OCI-LY7 (cell line): ENCODE results near the gene PPP2R3B. TPM values are rescaled to one million over a fixed set of nuclear protein-coding genes. Genes with fewer than 3 reads are reported as not detected.

ENCODE experiments used
- BruUV-seq: library from RNA; stranded (reverse); fragments of 400-500 nt; replicated peaks from 2 replicates; lab custom pipeline; 2021; lab: Mats Ljungman, UMichigan
- CTCF ChIA-PET: fragments of 300-600 bp; sonication (Branson Sonifier 250); formaldehyde crosslinking; loops from one replicate; lab custom pipeline; 2022; ENCODE audit warnings: antibody characterized with exemption; ENCODE audit not compliant: unreplicated experiment; lab: Charles Lee
- POLR2A ChIA-PET: fragments of 300-600 bp; sonication (Branson Sonifier 250); formaldehyde crosslinking; loops from one replicate; lab custom pipeline; 2022; ENCODE audit warnings: antibody characterized with exemption; lab: Charles Lee
- DNase-seq: peaks from one replicate; pipeline ENCODE4 v3.0.0-alpha.2; 2015; ENCODE audit warnings: low spot score
- H2AFZ ChIP-seq: fragments of 200-600 bp; sonication (generic), shearing (Covaris generic); 2 replicates; pipeline ENCODE4 v1.6.1; 2014; ENCODE audit warnings: mild to moderate bottlenecking, antibody characterized with exemption, low read length, moderate library complexity
- H3K27ac ChIP-seq: fragments of 200-600 bp; sonication (generic); 2 replicates; pipeline ENCODE4 v1.5.1; 2014; ENCODE audit warnings: mixed run types, low read depth, mild to moderate bottlenecking, moderate library complexity, low read length, inconsistent platforms; ENCODE audit not compliant: poor library complexity, severe bottlenecking
- H3K36me3 ChIP-seq: fragments of 200-600 bp; sonication (generic); 2 replicates; pipeline ENCODE4 v1.6.1; 2014; ENCODE audit warnings: mild to moderate bottlenecking, antibody characterized with exemption, low read length, moderate library complexity, mixed read lengths; ENCODE audit not compliant: insufficient read depth
- H3K4me1 ChIP-seq: fragments of 200-600 bp; sonication (generic); 2 replicates; pipeline ENCODE4 v1.5.1; 2014; ENCODE audit warnings: mild to moderate bottlenecking, low read length; ENCODE audit not compliant: insufficient read depth, poor library complexity, severe bottlenecking
- H3K4me2 ChIP-seq: fragments of 200-600 bp; sonication (generic); 2 replicates; pipeline ENCODE4 v1.6.1; 2014; ENCODE audit warnings: mild to moderate bottlenecking, low read length
- H3K4me3 ChIP-seq: fragments of 200-600 bp; sonication (generic); 2 replicates; pipeline ENCODE4 v1.5.1; 2014; ENCODE audit warnings: mild to moderate bottlenecking, low read depth, low read length; ENCODE audit not compliant: poor library complexity, severe bottlenecking
- H3K79me2 ChIP-seq: fragments of 200-600 bp; sonication (generic); 2 replicates; pipeline ENCODE4 v1.6.1; 2016; ENCODE audit warnings: low read depth, mild to moderate bottlenecking, low read length, moderate library complexity, mixed read lengths; ENCODE audit not compliant: insufficient read depth
- H3K9me2 ChIP-seq: fragments of 200-600 bp; sonication (generic); 2 replicates; pipeline ENCODE4 v1.6.1; 2016; ENCODE audit warnings: mild to moderate bottlenecking, low read length, mixed read lengths; ENCODE audit not compliant: insufficient read depth
- H3K9me3 ChIP-seq: fragments of 200-600 bp; sonication (generic); 2 replicates; pipeline ENCODE4 v1.6.1; 2014; ENCODE audit warnings: mild to moderate bottlenecking, mixed run types, low read length, mixed read lengths
- H4K20me1 ChIP-seq: fragments of 200-600 bp; sonication (generic); 2 replicates; pipeline ENCODE4 v1.6.1; 2014; ENCODE audit warnings: mild to moderate bottlenecking, antibody characterized with exemption, low read length, moderate library complexity, mixed read lengths; ENCODE audit not compliant: insufficient read depth
- EZH2phosphoT487 ChIP-seq: fragments of 200-600 bp; sonication (generic); IDR thresholded peaks from 2 replicates; pipeline ENCODE4 v1.6.1; 2018; ENCODE audit warnings: low read depth, borderline replicate concordance, mild to moderate bottlenecking, mixed run types, antibody characterized with exemption, low read length, moderate library complexity, mixed read lengths
- intact Hi-C: fragments of 100-400 bp; cut with micrococcal nuclease; formaldehyde crosslinking; loops from one replicate; pipeline ENCODE4 v1.10.0; 2022; ENCODE audit not compliant: unreplicated experiment
- total RNA-seq, 2 experiments: library from RNA; depleted of rRNA in 1 of 2; stranded (reverse); fragments of >200 nt in 1 of 2; shearing (Covaris generic) in 1 of 2; gene quantifications; 2 replicates each; pipeline ENCODE4 v1.2.3, GENCODE V29; 2014 to 2022
- TF ChIP-seq, protein P1 (sequence below): fragments of 200-600 bp; sonication (generic); conservative IDR thresholded peaks from 2 replicates; pipeline ENCODE4 v1.5.1; 2014; ENCODE audit warnings: mild to moderate bottlenecking, antibody characterized with exemption, low read length, moderate library complexity, mixed read lengths

PPP2R3B gene
- total RNA-seq, 2 experiments from 2014 or later: 270 to 342 TPM

DNA sequence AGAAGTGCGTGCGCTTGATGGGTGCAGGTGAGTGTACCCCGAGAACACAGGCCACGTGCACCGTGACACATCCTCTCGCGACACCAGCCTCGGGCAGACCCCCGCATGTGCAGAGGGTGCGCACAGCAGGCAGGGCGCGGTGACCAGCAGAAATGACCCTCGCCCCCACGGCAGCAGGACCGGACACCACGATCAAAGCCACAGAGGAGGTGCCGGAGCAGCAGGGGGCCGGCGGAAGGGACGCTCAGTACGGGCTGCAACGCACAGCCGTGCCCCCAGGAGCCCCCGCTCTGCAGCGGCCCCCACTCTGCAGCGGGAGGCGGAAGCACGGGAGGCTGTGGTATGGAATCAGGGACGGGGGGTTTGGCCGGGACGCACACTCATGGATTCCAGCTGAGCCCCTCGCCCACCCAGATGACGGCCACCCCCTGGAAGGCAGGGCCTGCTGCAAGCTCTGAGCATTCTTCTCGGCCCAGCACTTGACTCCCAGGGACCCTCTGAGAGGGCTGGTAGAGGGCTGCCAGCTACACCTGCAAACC, 17.1 kb downstream of the PPP2R3B start:
- POLR2A ChIA-PET: no interaction called here
- H3K9me2 ChIP-seq: no peaks in the 10 kb centered on the region
- no peaks in the 10 kb centered on the region for H3K9me3 ChIP-seq
- BruUV-seq: no TSS peak
- H3K4me3 ChIP-seq: peak overlapping the region; percentile 82
- peaks cover 61% of the 10 kb centered on the region for H3K4me1 ChIP-seq
- intact Hi-C loops: loop anchor here (2.0 to 5.0 kb wide), 2 partner anchors 87 to 638 kb away; no protein-coding TSS in a partner anchor
- peak overlapping the region; percentile 89 for H3K4me2 ChIP-seq
- H4K20me1 ChIP-seq: peaks cover 8% of the 10 kb centered on the region; the same call in 1 of the 2 replicates
- peak overlapping the region; percentile 89 for H3K27ac ChIP-seq
- CTCF ChIA-PET: no interaction called here
- H2AFZ ChIP-seq: no peak overlapping the region
- no peak for TF ChIP-seq EZH2phosphoT487
- TF ChIP-seq, protein P1, sequence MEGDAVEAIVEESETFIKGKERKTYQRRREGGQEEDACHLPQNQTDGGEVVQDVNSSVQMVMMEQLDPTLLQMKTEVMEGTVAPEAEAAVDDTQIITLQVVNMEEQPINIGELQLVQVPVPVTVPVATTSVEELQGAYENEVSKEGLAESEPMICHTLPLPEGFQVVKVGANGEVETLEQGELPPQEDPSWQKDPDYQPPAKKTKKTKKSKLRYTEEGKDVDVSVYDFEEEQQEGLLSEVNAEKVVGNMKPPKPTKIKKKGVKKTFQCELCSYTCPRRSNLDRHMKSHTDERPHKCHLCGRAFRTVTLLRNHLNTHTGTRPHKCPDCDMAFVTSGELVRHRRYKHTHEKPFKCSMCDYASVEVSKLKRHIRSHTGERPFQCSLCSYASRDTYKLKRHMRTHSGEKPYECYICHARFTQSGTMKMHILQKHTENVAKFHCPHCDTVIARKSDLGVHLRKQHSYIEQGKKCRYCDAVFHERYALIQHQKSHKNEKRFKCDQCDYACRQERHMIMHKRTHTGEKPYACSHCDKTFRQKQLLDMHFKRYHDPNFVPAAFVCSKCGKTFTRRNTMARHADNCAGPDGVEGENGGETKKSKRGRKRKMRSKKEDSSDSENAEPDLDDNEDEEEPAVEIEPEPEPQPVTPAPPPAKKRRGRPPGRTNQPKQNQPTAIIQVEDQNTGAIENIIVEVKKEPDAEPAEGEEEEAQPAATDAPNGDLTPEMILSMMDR: no peak
- DNase-seq: no peak
- peaks cover 23% of the 10 kb centered on the region for H3K36me3 ChIP-seq
- H3K79me2 ChIP-seq: peaks cover 70% of the 10 kb centered on the region

DNA sequence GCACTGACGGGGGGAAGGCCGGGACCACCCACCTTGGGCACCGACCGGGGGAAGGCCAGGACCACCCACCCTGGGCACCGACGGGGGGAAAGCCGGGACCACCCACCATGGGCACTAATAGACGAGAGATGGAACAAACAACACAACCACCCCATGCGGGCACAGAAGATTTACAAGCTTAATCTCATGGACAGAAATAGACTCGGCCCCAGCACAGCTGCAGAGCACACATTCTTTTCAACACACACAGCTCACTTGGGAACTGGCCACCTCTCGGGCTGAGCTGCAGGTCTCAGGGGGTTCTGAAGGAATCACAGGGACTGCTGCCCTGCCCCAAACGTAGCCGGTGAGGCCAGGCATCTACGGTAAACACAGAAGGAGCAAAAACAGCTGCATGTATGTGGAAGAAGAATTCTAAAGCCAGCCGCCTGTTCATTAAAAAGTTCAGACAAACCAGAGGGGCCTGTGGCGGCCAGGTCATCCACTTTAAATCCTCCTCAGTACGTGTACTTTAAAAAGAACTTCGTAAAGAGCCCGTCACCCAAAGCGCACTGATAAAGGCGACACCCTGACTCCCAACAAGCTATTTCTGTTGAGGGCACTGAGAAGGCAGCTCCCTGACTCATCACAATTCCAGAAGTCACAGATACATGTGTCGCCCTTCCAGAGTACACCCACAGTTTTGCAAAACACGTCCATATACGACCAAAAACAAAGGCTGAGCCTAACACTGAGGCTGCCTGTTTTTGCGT, 17.7 kb downstream of the PPP2R3B start:
- Histone ChIP-seq H3K4me3 (peak overlapping the region; percentile 82), H3K9me2 (no peaks in the 10 kb centered on the region), H3K79me2 (peaks cover 68% of the 10 kb centered on the region), H3K36me3 (peaks cover 27% of the 10 kb centered on the region), H2AFZ (no peak overlapping the region), H4K20me1 (peaks cover 8% of the 10 kb centered on the region; the same call in 1 of the 2 replicates), H3K9me3 (0 out of 2 replicates have a peak, but pooled peaks cover 1% of the 10 kb centered on the region), H3K4me1 (peaks cover 55% of the 10 kb centered on the region), H3K27ac (peak overlapping the region; percentile 89), H3K4me2 (peak overlapping the region; percentile 89)
- no TSS peak for BruUV-seq
- peak; percentile 79 for DNase-seq
- no peak for TF ChIP-seq EZH2phosphoT487
- TF ChIP-seq, protein P1: no peak
- CTCF ChIA-PET: no interaction called here
- POLR2A ChIA-PET: no interaction called here
- intact Hi-C loops: no loop called here

DNA sequence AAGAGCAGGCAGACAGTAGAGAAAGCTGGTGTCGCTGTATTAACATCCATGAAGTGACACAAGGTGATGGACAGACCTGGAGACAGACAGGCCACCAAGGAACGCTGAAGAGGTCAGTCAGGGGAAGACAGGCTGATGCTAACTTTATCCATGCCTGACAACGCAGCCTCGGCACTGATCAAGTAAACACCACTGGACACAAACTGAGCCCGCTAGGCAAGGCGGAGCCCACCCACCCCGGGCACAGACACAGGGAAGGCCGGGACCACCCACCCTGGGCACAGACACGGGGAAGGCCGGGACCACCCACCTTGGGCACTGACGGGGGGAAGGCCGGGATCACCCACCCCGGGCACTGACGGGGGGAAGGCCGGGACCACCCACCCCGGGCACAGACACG, 18.8 kb downstream of the PPP2R3B start:
- H2AFZ ChIP-seq: no peak overlapping the region
- peak overlapping the region; percentile 6; the same call in 1 of the 2 replicates for H3K4me2 ChIP-seq
- no TSS peak for BruUV-seq
- H4K20me1 ChIP-seq: peaks cover 8% of the 10 kb centered on the region; the same call in 1 of the 2 replicates
- H3K9me3 ChIP-seq: 0 out of 2 replicates have a peak, but pooled peaks cover 6% of the 10 kb centered on the region
- intact Hi-C loops: no loop called here
- ChIA-PET CTCF (no interaction called here), POLR2A (no interaction called here)
- no peaks in the 10 kb centered on the region for H3K9me2 ChIP-seq
- no peak overlapping the region for H3K4me3 ChIP-seq
- peaks cover 38% of the 10 kb centered on the region for H3K36me3 ChIP-seq
- peaks cover 55% of the 10 kb centered on the region for H3K4me1 ChIP-seq
- peak overlapping the region; percentile 89 for H3K27ac ChIP-seq
- TF ChIP-seq, protein P1: no peak
- TF ChIP-seq EZH2phosphoT487: no peak
- peaks cover 75% of the 10 kb centered on the region for H3K79me2 ChIP-seq
- DNase-seq: no peak
